ENCODE measurements around the gene PPP3R1.

Gene PPP3R1

GRCh38 chr2:68185541-68186164 lies 66.7 kb downstream of the PPP3R1 start:
- Histone ChIP-seq H3K4me3 (ENCODE audit: low read depth, low read length) (no peak overlapping the region), H3K4me1 (ENCODE audit: control insufficient read depth, insufficient read depth, low read length) (peaks cover 5% of the 10 kb centered on the region), H3K27ac (ENCODE audit: extremely low read depth, low read depth, low read length) (no peak overlapping the region), H3K36me3 (ENCODE audit: control insufficient read depth in 2 of 2, insufficient read depth in 1 of 2, low read length in 2 of 2) (peaks cover 7 to 22% of the 10 kb centered on the region in 2 experiments), H3K9me3 (ENCODE audit: control insufficient read depth, insufficient read depth, low read depth, low read length) (no peaks in the 10 kb centered on the region)
- POLR2A ChIA-PET: no interaction called here
- CTCF ChIA-PET: interaction anchor here (0.6 to 4.4 kb wide), 18 partner anchors 8 to 841 kb away, joined by 3 to 45 read pairs (median 4); no protein-coding TSS in a partner anchor
- TF ChIP-seq ZNF362 (tag by site-specific recombination; IDR thresholded peaks at IDR 0.05) (no peak), ZNF785 (tag by site-specific recombination; IDR thresholded peaks at IDR 0.05) (no peak), ZNF324 (tag by site-specific recombination; IDR thresholded peaks at IDR 0.05) (no peak), ZNF211 (tag by site-specific recombination; IDR thresholded peaks at IDR 0.05; ENCODE audit: low read depth) (no peak), ZNF560 (tag by site-specific recombination; IDR thresholded peaks at IDR 0.05; ENCODE audit: borderline replicate concordance) (no peak), ZNF24 (tag by site-specific recombination; IDR thresholded peaks at IDR 0.05) (no peak), ZFP41 (tag by site-specific recombination; IDR thresholded peaks at IDR 0.05; ENCODE audit: borderline replicate concordance) (no peak), ZNF548 (tag by site-specific recombination; IDR thresholded peaks at IDR 0.05) (no peak), ZNF555 (tag by site-specific recombination; conservative IDR thresholded peaks at IDR 0.05) (no peak), ZNF280C (tag by site-specific recombination; IDR thresholded peaks at IDR 0.05) (no peak), ZNF19 (tag by site-specific recombination; IDR thresholded peaks at IDR 0.05; ENCODE audit: low read depth) (no peak), ZNF843 (tag by site-specific recombination; IDR thresholded peaks at IDR 0.05) (no peak), ZNF366 (tag by site-specific recombination; conservative IDR thresholded peaks at IDR 0.05) (no peak), ZNF23 (tag by site-specific recombination; IDR thresholded peaks at IDR 0.05; ENCODE audit: borderline replicate concordance) (no peak), ZNF2 (tag by site-specific recombination; IDR thresholded peaks at IDR 0.05) (no peak)
- TF ChIP-seq, protein P1, sequence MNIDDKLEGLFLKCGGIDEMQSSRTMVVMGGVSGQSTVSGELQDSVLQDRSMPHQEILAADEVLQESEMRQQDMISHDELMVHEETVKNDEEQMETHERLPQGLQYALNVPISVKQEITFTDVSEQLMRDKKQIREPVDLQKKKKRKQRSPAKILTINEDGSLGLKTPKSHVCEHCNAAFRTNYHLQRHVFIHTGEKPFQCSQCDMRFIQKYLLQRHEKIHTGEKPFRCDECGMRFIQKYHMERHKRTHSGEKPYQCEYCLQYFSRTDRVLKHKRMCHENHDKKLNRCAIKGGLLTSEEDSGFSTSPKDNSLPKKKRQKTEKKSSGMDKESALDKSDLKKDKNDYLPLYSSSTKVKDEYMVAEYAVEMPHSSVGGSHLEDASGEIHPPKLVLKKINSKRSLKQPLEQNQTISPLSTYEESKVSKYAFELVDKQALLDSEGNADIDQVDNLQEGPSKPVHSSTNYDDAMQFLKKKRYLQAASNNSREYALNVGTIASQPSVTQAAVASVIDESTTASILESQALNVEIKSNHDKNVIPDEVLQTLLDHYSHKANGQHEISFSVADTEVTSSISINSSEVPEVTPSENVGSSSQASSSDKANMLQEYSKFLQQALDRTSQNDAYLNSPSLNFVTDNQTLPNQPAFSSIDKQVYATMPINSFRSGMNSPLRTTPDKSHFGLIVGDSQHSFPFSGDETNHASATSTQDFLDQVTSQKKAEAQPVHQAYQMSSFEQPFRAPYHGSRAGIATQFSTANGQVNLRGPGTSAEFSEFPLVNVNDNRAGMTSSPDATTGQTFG (tag by site-specific recombination; IDR thresholded peaks at IDR 0.05; ENCODE audit: borderline replicate concordance): no peak

DNA sequence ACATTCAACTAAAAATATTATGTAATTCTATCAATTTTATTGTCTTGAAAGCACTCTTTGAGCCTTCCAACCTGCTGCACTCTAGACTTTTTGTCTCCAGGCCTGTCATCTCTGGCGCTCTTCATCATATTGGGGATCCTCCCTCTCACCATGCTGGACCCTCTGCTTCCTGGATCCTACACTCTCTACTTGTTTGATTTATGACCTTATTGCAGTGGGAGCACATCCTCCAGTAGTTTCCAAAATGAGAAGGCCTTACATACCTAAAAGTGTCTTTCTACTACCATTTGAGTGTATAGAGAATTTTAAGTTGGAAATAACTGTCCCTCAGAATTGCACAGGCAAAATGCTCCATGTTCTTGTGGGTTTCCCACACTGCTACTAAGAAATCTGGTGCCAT lies 69.4 kb downstream of the PPP3R1 start:
- H3K36me3 ChIP-seq (ENCODE audit: control insufficient read depth in 2 of 2, insufficient read depth in 1 of 2, low read length in 2 of 2): peaks cover 10 to 40% of the 10 kb centered on the region in 2 experiments
- ChIA-PET POLR2A (interaction anchor here (0.6 kb wide), 1 partner anchor 57 kb away, joined by 3 read pairs; no protein-coding TSS in a partner anchor), CTCF (interaction anchor here (4.4 kb wide), 1 partner anchor 13 kb away, joined by 45 read pairs; no protein-coding TSS in a partner anchor)
- TF ChIP-seq ZNF560 (tag by site-specific recombination; IDR thresholded peaks at IDR 0.05; ENCODE audit: borderline replicate concordance) (no peak), HOXA7 (CRISPR knock-in tag; IDR thresholded peaks at IDR 0.05; ENCODE audit: borderline replicate concordance) (no peak), SALL2 (tag by site-specific recombination; IDR thresholded peaks at IDR 0.05; ENCODE audit: borderline replicate concordance) (no peak), ZNF76 (tag by site-specific recombination; IDR thresholded peaks at IDR 0.05; ENCODE audit: borderline replicate concordance, low read depth) (no peak), ZNF335 (tag by site-specific recombination; conservative IDR thresholded peaks at IDR 0.05) (no peak), ZNF660 (tag by site-specific recombination; IDR thresholded peaks at IDR 0.05) (no peak), ZNF23 (tag by site-specific recombination; IDR thresholded peaks at IDR 0.05; ENCODE audit: borderline replicate concordance) (no peak), FEZF1 (tag by site-specific recombination; IDR thresholded peaks at IDR 0.05) (no peak), ZNF37A (tag by site-specific recombination; IDR thresholded peaks at IDR 0.05) (no peak), REPIN1 (tag by site-specific recombination; IDR thresholded peaks at IDR 0.05; ENCODE audit: low read depth) (no peak), ZNF280C (tag by site-specific recombination; IDR thresholded peaks at IDR 0.05) (no peak), ZNF791 (tag by site-specific recombination; IDR thresholded peaks at IDR 0.05) (no peak), ZSCAN23 (tag by site-specific recombination; IDR thresholded peaks at IDR 0.05) (no peak), ZNF777 (tag by site-specific recombination; IDR thresholded peaks at IDR 0.05; ENCODE audit: borderline replicate concordance) (no peak)
- no peak overlapping the region for H3K4me3 ChIP-seq (ENCODE audit: low read depth, low read length)
- H3K9me3 ChIP-seq (ENCODE audit: control insufficient read depth, insufficient read depth, low read depth, low read length): no peaks in the 10 kb centered on the region
- peaks cover 5% of the 10 kb centered on the region; the same call in 1 of the 2 replicates for H3K4me1 ChIP-seq (ENCODE audit: control insufficient read depth, insufficient read depth, low read length)
- H3K27ac ChIP-seq (ENCODE audit: extremely low read depth, low read depth, low read length): no peak overlapping the region
